Thymus (tissue), 14 donors: ENCODE data around the gene MAP1LC3B2. TPM values are rescaled to one million over a fixed set of nuclear protein-coding genes. Genes with fewer than 3 reads are reported as not detected.

Experiments
- DNase-seq, 9 donors: peaks; one replicate each; pipeline ENCODE4 v3.0.0-alpha.2; 2013; ENCODE audit warnings: low spot score in 9 of 9, low read depth in 6 of 9, missing footprints in 1 of 9
- H3K27ac ChIP-seq, 2 donors: one replicate each; pipeline ENCODE4 v1.5.1; 2013; ENCODE audit warnings: control low read depth in 1 of 2, low read depth in 1 of 2, low read length in 1 of 2, mild to moderate bottlenecking in 1 of 2, moderate library complexity in 1 of 2
- H3K27me3 ChIP-seq, 2 donors: one replicate each; pipeline ENCODE4 v1.5.1; 2013; ENCODE audit warnings: low read length in 1 of 2; ENCODE audit not compliant: control insufficient read depth in 2 of 2, insufficient read depth in 1 of 2
- H3K36me3 ChIP-seq, 2 donors: one replicate each; pipeline ENCODE4 v1.5.1; 2013; ENCODE audit warnings: low read length in 1 of 2, mild to moderate bottlenecking in 1 of 2, moderate library complexity in 1 of 2; ENCODE audit not compliant: control insufficient read depth in 2 of 2, insufficient read depth in 2 of 2
- H3K4me1 ChIP-seq, 2 donors: one replicate each; pipeline ENCODE4 v1.5.1; 2013; ENCODE audit warnings: low read length in 2 of 2; ENCODE audit not compliant: control insufficient read depth in 2 of 2, insufficient read depth in 2 of 2
- H3K4me3 ChIP-seq, 2 donors: one replicate each; pipeline ENCODE4 v1.5.1; 2013; ENCODE audit warnings: low read length in 2 of 2, control low read depth in 1 of 2, mild to moderate bottlenecking in 1 of 2
- H3K9me3 ChIP-seq, 2 donors: one replicate each; pipeline ENCODE4 v1.5.1; 2013; ENCODE audit warnings: low read length in 1 of 2, mild to moderate bottlenecking in 1 of 2; ENCODE audit not compliant: control insufficient read depth in 2 of 2, insufficient read depth in 1 of 2
- WGBS: extraction: QIAGEN DNeasy Blood & Tissue Kit; methylation state at CpG from one replicate; pipeline ENCODE4 v1.1.7; 2013; 5-methylcytosine and 5-hydroxymethylcytosine counted together
- long read RNA-seq, 10 donors: transcript quantifications; one replicate each; lab custom pipeline, GENCODE V29; 2026
- polyA plus RNA-seq: library from polyadenylated mRNA; stranded (reverse); fragments of 200-250 nt; gene quantifications from one replicate; pipeline ENCODE4 v1.2.3, GENCODE V29; 2013
- total RNA-seq: library from RNA; stranded (reverse); fragments of 120-200 nt; gene quantifications from one replicate; pipeline ENCODE4 v1.2.4, GENCODE V29; 2013
- donor health status: healthy.

Gene MAP1LC3B2
- total RNA-seq (2.0 TPM), polyA plus RNA-seq (6.5 TPM)
- long read RNA-seq, donor 1, result 0 reads
- long read RNA-seq, donor 2, result 0 reads
- long read RNA-seq, donor 3, result 0 reads
- long read RNA-seq, donor 4, partial matches to known transcripts, result 0 of 1 reads
- long read RNA-seq, donor 4, other reads (novel, unspliced or antisense), result 0 of 1 reads
- long read RNA-seq, donor 5, result 0 reads
- long read RNA-seq, donor 6, partial matches to known transcripts, result 0 of 1 reads
- long read RNA-seq, donor 6, other reads (novel, unspliced or antisense), result 0 of 1 reads
- long read RNA-seq, donor 7, partial matches to known transcripts, result 7 of 7 reads
- long read RNA-seq, donor 7, other reads (novel, unspliced or antisense), result 0 of 7 reads
- long read RNA-seq, donor 8, result 0 reads
- long read RNA-seq, donor 9, result 0 reads
- long read RNA-seq, donor 10, result 0 reads

- peak within 1 kb of the TSS; percentile 15 to 43 for H3K4me3 ChIP-seq
- H3K36me3 ChIP-seq, result no peaks in the 10 kb centered on the region
- DNase-seq, result peak; percentile 82 to 98 (median 94)
- WGBS, result 1% methylated on average over 19 of the region's 19 CpGs
- H3K27me3 ChIP-seq, result no peaks in the 10 kb centered on the region
- peaks cover 26 to 58% of the 10 kb centered on the region in 2 donors for H3K4me1 ChIP-seq
- H3K27ac ChIP-seq, result peak within 1 kb of the TSS; percentile 97 to 98
- H3K9me3 ChIP-seq, result peaks cover 0 to 6% of the 10 kb centered on the region in 2 donors
These were observed at the start of gene MAP1LC3B2 for GRCh38 chr12:116559162-116559935. TSS of gene MAP1LC3B2 (plus strand) at chr12:116559381. CDS start at chr12:116575943, 16,562 bp downstream.

- peaks cover 0 to 8% of the 10 kb centered on the region in 2 donors for H3K9me3 ChIP-seq
- WGBS, result 92% methylated on average over 8 of the region's 8 CpGs
- H3K27ac ChIP-seq, result no peak overlapping the region
- H3K27me3 ChIP-seq, result peaks cover 0 to 1% of the 10 kb centered on the region in 2 donors
- no peak overlapping the region for H3K4me3 ChIP-seq
- DNase-seq, result no peak
- H3K36me3 ChIP-seq, result no peaks in the 10 kb centered on the region
- peaks cover 3 to 16% of the 10 kb centered on the region in 2 donors for H3K4me1 ChIP-seq
These were observed 45.2 kb upstream of the MAP1LC3B2 start for GRCh38 chr12:116513944-116514343.

GRCh38 chr12:116515684-116516083 is 43.5 kb upstream of the MAP1LC3B2 start:
- Histone ChIP-seq H3K9me3 (peaks cover 0 to 8% of the 10 kb centered on the region in 2 donors), H3K4me3 (no peak overlapping the region), H3K27me3 (no peaks in the 10 kb centered on the region), H3K36me3 (no peaks in the 10 kb centered on the region), H3K4me1 (peaks cover 3 to 20% of the 10 kb centered on the region in 2 donors), H3K27ac (no peak overlapping the region)
- 95% methylated on average over 4 of the region's 4 CpGs for WGBS
- DNase-seq, result no peak

GRCh38 chr12:116516657-116517056 is 42.5 kb upstream of the MAP1LC3B2 start:
- DNase-seq, result no peak
- H3K9me3 ChIP-seq, result peaks cover 0 to 8% of the 10 kb centered on the region in 2 donors
- H3K4me3 ChIP-seq, result no peak overlapping the region
- no peaks in the 10 kb centered on the region for H3K36me3 ChIP-seq
- 92% methylated on average over 11 of the region's 11 CpGs for whole genome bisulfite sequencing
- peaks cover 3 to 30% of the 10 kb centered on the region in 2 donors for H3K4me1 ChIP-seq
- H3K27me3 ChIP-seq, result no peaks in the 10 kb centered on the region
- H3K27ac ChIP-seq, result no peak overlapping the region

- H3K9me3 ChIP-seq, result peaks cover 0 to 8% of the 10 kb centered on the region in 2 donors
- no peak for DNase-seq
- H3K4me3 ChIP-seq, result no peak overlapping the region
- peak overlapping the region in 1 of 2 donors; percentile 40 for H3K27ac ChIP-seq
- no peaks in the 10 kb centered on the region for H3K36me3 ChIP-seq
- 95% methylated on average over 4 of the region's 4 CpGs for WGBS
- no peaks in the 10 kb centered on the region for H3K27me3 ChIP-seq
- H3K4me1 ChIP-seq, result peaks cover 3 to 30% of the 10 kb centered on the region in 2 donors
These were observed 41.6 kb upstream of the MAP1LC3B2 start for GRCh38 chr12:116517431-116518045.

- no peaks in the 10 kb centered on the region for H3K27me3 ChIP-seq
- H3K4me3 ChIP-seq, result no peak overlapping the region
- no peaks in the 10 kb centered on the region for H3K9me3 ChIP-seq
- no peak for DNase-seq
- no peaks in the 10 kb centered on the region for H3K36me3 ChIP-seq
- peak overlapping the region in 1 of 2 donors; percentile 33 for H3K27ac ChIP-seq
- 97% methylated on average over 9 of the region's 9 CpGs for WGBS
- H3K4me1 ChIP-seq, result peaks cover 0 to 26% of the 10 kb centered on the region in 2 donors
These were observed 38.9 kb upstream of the MAP1LC3B2 start for GRCh38 chr12:116520225-116520760.

- Histone ChIP-seq H3K9me3 (no peaks in the 10 kb centered on the region), H3K27me3 (no peaks in the 10 kb centered on the region), H3K27ac (peak overlapping the region; percentile 43 to 55), H3K36me3 (no peaks in the 10 kb centered on the region), H3K4me1 (peaks cover 0 to 31% of the 10 kb centered on the region in 2 donors), H3K4me3 (no peak overlapping the region)
- peak in 3 of 9 donors; percentile 18 to 49 (median 25) for DNase-seq
- WGBS, result 77% methylated on average over 15 of the region's 15 CpGs
These were observed 38.2 kb upstream of the MAP1LC3B2 start for GRCh38 chr12:116520801-116521471.

- H3K4me1 ChIP-seq, result peaks cover 0 to 26% of the 10 kb centered on the region in 2 donors
- H3K4me3 ChIP-seq, result no peak overlapping the region
- no peak overlapping the region for H3K27ac ChIP-seq
- no peaks in the 10 kb centered on the region for H3K36me3 ChIP-seq
- DNase-seq, result no peak
- WGBS, result 88% methylated on average over 10 of the region's 10 CpGs
- no peaks in the 10 kb centered on the region for H3K9me3 ChIP-seq
- no peaks in the 10 kb centered on the region for H3K27me3 ChIP-seq
These were observed 34.9 kb upstream of the MAP1LC3B2 start for GRCh38 chr12:116524311-116524710.
